ENCODE measurements around the gene IFFO2. TPM values are rescaled to one million over a fixed set of nuclear protein-coding genes. Genes with fewer than 3 reads are reported as not detected.

IFFO2 gene
- total and polyA plus RNA-seq, 2 of the 8 experiments (the other 6 are each of a cell fraction or from before 2014, with no cell fraction given), result 6.6 to 10.4 TPM

- no peak for TF ChIP-seq ATF3 (IDR thresholded peaks at IDR 0.05; ENCODE audit: insufficient read depth, low read depth, low read length)
- TF ChIP-seq BCL11A (IDR thresholded peaks at IDR 0.05; ENCODE audit: low read depth in 2 of 2, low read length in 2 of 2), result no peak
- no peak for TF ChIP-seq SUZ12 (IDR thresholded peaks at IDR 0.05; ENCODE audit: low read length)
- no peak for TF ChIP-seq BRCA1 (IDR thresholded peaks at IDR 0.05; ENCODE audit: low read depth, low read length)
- TF ChIP-seq BACH1 (IDR thresholded peaks at IDR 0.05; ENCODE audit: low read length), result no peak
- no peak for TF ChIP-seq EP300 (IDR thresholded peaks at IDR 0.05; ENCODE audit: borderline replicate concordance in 1 of 2, low read depth in 2 of 2, low read length in 2 of 2)
Measured at GRCh38 chr1:18946550-18947381, 9.7 kb downstream of the IFFO2 start (continued).
